Fibroblast of lung (primary cell): ENCODE measurements around the gene PSMD1.

Experiments used
- CTCF ChIP-seq, 2 donors: IDR thresholded peaks in 1 of 2; conservative IDR thresholded peaks in 1 of 2; 1 replicate in 1 of 2; 2 replicates in 1 of 2; pipeline ENCODE4 v1.5.1; 2011 to 2012; ENCODE audit warnings: low read length in 2 of 2, control low read depth in 1 of 2, inconsistent platforms in 1 of 2, low read depth in 1 of 2, mild to moderate bottlenecking in 1 of 2
- EZH2 ChIP-seq: IDR thresholded peaks from 2 replicates; pipeline ENCODE4 v1.5.1; 2012; ENCODE audit warnings: low read length, control low read depth, mild to moderate bottlenecking; ENCODE audit errors: missing control alignments

GRCh38 chr2:231163011-231163410 is 106.3 kb downstream of the PSMD1 start:
- TF ChIP-seq CTCF (conservative IDR thresholded peaks at IDR 0.05 in 1 of 2, IDR thresholded peaks at IDR 0.05 in 1 of 2; ENCODE audit: low read depth in 1 of 2, low read length in 2 of 2), result no peak
- TF ChIP-seq EZH2, result no peak
